HepG2 (cell line): ENCODE results near the gene CENPB. TPM values are rescaled to one million over a fixed set of nuclear protein-coding genes. Genes with fewer than 3 reads are reported as not detected.

Source experiments
- AGO1 ChIP-seq: fragments of 200-400 bp; formaldehyde crosslinking; IDR thresholded peaks from 2 replicates; pipeline ENCODE4 v1.6.1; 2017; ENCODE audit warnings: mild to moderate bottlenecking, low read depth, low read length, moderate library complexity; ENCODE audit not compliant: poor library complexity, severe bottlenecking
- BORCS8-MEF2B ChIP-seq: sonication (generic); formaldehyde crosslinking; IDR thresholded peaks from 2 replicates; pipeline ENCODE4 v1.8.0; 2022; ENCODE audit warnings: mild to moderate bottlenecking, missing genetic modification reagents
- CSRNP2 ChIP-seq: sonication (generic); formaldehyde crosslinking; conservative IDR thresholded peaks from 2 replicates; pipeline ENCODE4 v1.8.0; 2022; ENCODE audit warnings: low read depth, missing genetic modification reagents
- DBP ChIP-seq: sonication (generic); formaldehyde crosslinking; IDR thresholded peaks from 2 replicates; pipeline ENCODE4 v1.4.0; 2020; ENCODE audit warnings: missing genetic modification reagents; ENCODE audit errors: not compliant biosample characterization
- HOMEZ ChIP-seq: IDR thresholded peaks from 2 replicates; pipeline ENCODE4 v1.6.1; 2016; ENCODE audit warnings: low read depth
- IRF2 ChIP-seq: IDR thresholded peaks from 2 replicates; pipeline ENCODE4 v1.6.1; 2018; ENCODE audit warnings: missing genetic modification reagents, missing compliant biosample characterization
- MBNL3 ChIP-seq: fragments of 250-450 bp; sonication (Bioruptor Pico); conservative IDR thresholded peaks from 2 replicates; pipeline ENCODE4 v1.8.0; 2022; ENCODE audit warnings: mild to moderate bottlenecking, inconsistent platforms
- MXD1 ChIP-seq: sonication (generic); formaldehyde crosslinking; IDR thresholded peaks from 2 replicates; pipeline ENCODE4 v1.4.0; 2020; ENCODE audit warnings: mild to moderate bottlenecking, missing genetic modification reagents
- MXD4 ChIP-seq: IDR thresholded peaks from 2 replicates; pipeline ENCODE4 v1.6.1; 2016; ENCODE audit warnings: mild to moderate bottlenecking, missing biosample characterization, missing genetic modification reagents
- PAX8 ChIP-seq: sonication (generic); formaldehyde crosslinking; IDR thresholded peaks from 2 replicates; pipeline ENCODE4 v1.8.0; 2022; ENCODE audit warnings: mild to moderate bottlenecking, missing genetic modification reagents, borderline replicate concordance
- PRDM10 ChIP-seq: sonication (generic); formaldehyde crosslinking; IDR thresholded peaks from 2 replicates; pipeline ENCODE4 v1.4.0; 2020; ENCODE audit warnings: low read depth, missing genetic modification reagents
- RARG ChIP-seq: sonication (generic); formaldehyde crosslinking; IDR thresholded peaks from 2 replicates; pipeline ENCODE4 v1.4.0; 2020; ENCODE audit warnings: low read depth, mild to moderate bottlenecking, missing genetic modification reagents
- RELA ChIP-seq: sonication (generic); formaldehyde crosslinking; IDR thresholded peaks from 2 replicates; pipeline ENCODE4 v1.4.0; 2020; ENCODE audit warnings: missing genetic modification reagents
- RFX5 ChIP-seq: IDR thresholded peaks from 2 replicates; pipeline ENCODE4 v1.6.1; 2011; ENCODE audit warnings: low read depth, low read length, improper control_type of control experiment
- ZMYM4 ChIP-seq: sonication (generic); formaldehyde crosslinking; IDR thresholded peaks from 2 replicates; pipeline ENCODE4 v1.8.1; 2023; ENCODE audit warnings: mild to moderate bottlenecking, missing genetic modification reagents
- ZNF138 ChIP-seq: sonication (generic); formaldehyde crosslinking; IDR thresholded peaks from 2 replicates; pipeline ENCODE4 v1.5.0; 2020; ENCODE audit warnings: mild to moderate bottlenecking, low read depth, missing genetic modification reagents
- ZNF263 ChIP-seq: sonication (generic); formaldehyde crosslinking; IDR thresholded peaks from 2 replicates; pipeline ENCODE4 v1.4.0; 2020; ENCODE audit warnings: missing genetic modification reagents
- ZNF382 ChIP-seq: sonication (generic); formaldehyde crosslinking; IDR thresholded peaks from 2 replicates; pipeline ENCODE4 v1.5.0; 2020; ENCODE audit warnings: missing genetic modification reagents, mild to moderate bottlenecking, borderline replicate concordance
- ZNF460 ChIP-seq: sonication (generic); formaldehyde crosslinking; IDR thresholded peaks from 2 replicates; pipeline ENCODE4 v1.5.1; 2020; ENCODE audit warnings: missing genetic modification reagents, mild to moderate bottlenecking, borderline replicate concordance
- ZNF605 ChIP-seq: sonication (generic); formaldehyde crosslinking; IDR thresholded peaks from 2 replicates; pipeline ENCODE4 v1.8.0; 2022; ENCODE audit warnings: mild to moderate bottlenecking, missing genetic modification reagents
- ZNF7 ChIP-seq: IDR thresholded peaks from 2 replicates; pipeline ENCODE4 v1.6.1; 2016; ENCODE audit warnings: missing biosample characterization, missing genetic modification reagents
- ZNF782 ChIP-seq: sonication (generic); formaldehyde crosslinking; IDR thresholded peaks from 2 replicates; pipeline ENCODE4 v1.4.0; 2020; ENCODE audit warnings: missing genetic modification reagents, mild to moderate bottlenecking, borderline replicate concordance
- polyA plus RNA-seq, 8 experiments: library from polyadenylated mRNA; depleted of rRNA in 3 of 8; stranded (reverse) in 7 of 8; unstranded in 1 of 8; fragments of >200 nt; fragmentation: Illumina TruSeq in 4 of 8; extraction: Trizol in 4 of 8; gene quantifications; 2 replicates each; pipeline versions ENCODE4 v1.2.1 to v1.2.3, GENCODE V29; 2011 to 2016; ENCODE audit warnings: low read depth in 4 of 8, missing spikeins in 1 of 8, mixed read lengths in 1 of 8; ENCODE audit not compliant: insufficient read depth in 1 of 8
- total RNA-seq, 5 experiments: library from RNA; depleted of rRNA; stranded (reverse); fragments of >200 nt; fragmentation: Illumina TruSeq; extraction: Trizol; gene quantifications; 2 replicates each; pipeline ENCODE4 v1.2.3, GENCODE V29; 2016; ENCODE audit warnings: low read depth in 1 of 5

CENPB gene
- total and polyA plus RNA-seq, 2 of the 13 experiments (the other 11 are each of a cell fraction or from before 2014, with no cell fraction given): 10.4 to 54.5 TPM

- peak; percentile 85 for TF ChIP-seq HOMEZ (CRISPR knock-in tag)
- TF ChIP-seq ZNF782 (CRISPR knock-in tag): no peak
- no peak for TF ChIP-seq CSRNP2 (CRISPR knock-in tag)
- no peak; the same call in 1 of the 2 replicates for TF ChIP-seq ZNF460 (CRISPR knock-in tag)
- peak; percentile 86; the same call in 1 of the 2 replicates for TF ChIP-seq PAX8 (CRISPR knock-in tag)
- TF ChIP-seq ZMYM4 (CRISPR knock-in tag): peak; percentile 84
- TF ChIP-seq BORCS8-MEF2B (CRISPR knock-in tag): peak; percentile 100
- peak; percentile 95 for TF ChIP-seq MXD1 (CRISPR knock-in tag)
- TF ChIP-seq MXD4 (CRISPR knock-in tag): peak; percentile 97
- TF ChIP-seq PRDM10 (CRISPR knock-in tag): peak; percentile 63; the same call in 1 of the 2 replicates
- no peak for TF ChIP-seq RELA (CRISPR knock-in tag)
- peak; percentile 98 for TF ChIP-seq ZNF263 (CRISPR knock-in tag)
- TF ChIP-seq RFX5: no peak
- no peak for TF ChIP-seq RARG (CRISPR knock-in tag)
- TF ChIP-seq IRF2 (CRISPR knock-in tag): peak; percentile 88
- TF ChIP-seq ZNF605 (CRISPR knock-in tag): peak; percentile 98
- no peak for TF ChIP-seq ZNF138
- TF ChIP-seq DBP (CRISPR knock-in tag): peak; percentile 91
- no peak for TF ChIP-seq ZNF7 (CRISPR knock-in tag)
- no peak for TF ChIP-seq MBNL3 (CRISPR knock-in tag)
- no peak for TF ChIP-seq AGO1
- no peak for TF ChIP-seq ZNF382
These were observed 25.1 kb upstream of the CENPB start (continued) for GRCh38 chr20:3811467-3812258.
